Measurements from ENCODE around the gene SPNS2.

DNA sequence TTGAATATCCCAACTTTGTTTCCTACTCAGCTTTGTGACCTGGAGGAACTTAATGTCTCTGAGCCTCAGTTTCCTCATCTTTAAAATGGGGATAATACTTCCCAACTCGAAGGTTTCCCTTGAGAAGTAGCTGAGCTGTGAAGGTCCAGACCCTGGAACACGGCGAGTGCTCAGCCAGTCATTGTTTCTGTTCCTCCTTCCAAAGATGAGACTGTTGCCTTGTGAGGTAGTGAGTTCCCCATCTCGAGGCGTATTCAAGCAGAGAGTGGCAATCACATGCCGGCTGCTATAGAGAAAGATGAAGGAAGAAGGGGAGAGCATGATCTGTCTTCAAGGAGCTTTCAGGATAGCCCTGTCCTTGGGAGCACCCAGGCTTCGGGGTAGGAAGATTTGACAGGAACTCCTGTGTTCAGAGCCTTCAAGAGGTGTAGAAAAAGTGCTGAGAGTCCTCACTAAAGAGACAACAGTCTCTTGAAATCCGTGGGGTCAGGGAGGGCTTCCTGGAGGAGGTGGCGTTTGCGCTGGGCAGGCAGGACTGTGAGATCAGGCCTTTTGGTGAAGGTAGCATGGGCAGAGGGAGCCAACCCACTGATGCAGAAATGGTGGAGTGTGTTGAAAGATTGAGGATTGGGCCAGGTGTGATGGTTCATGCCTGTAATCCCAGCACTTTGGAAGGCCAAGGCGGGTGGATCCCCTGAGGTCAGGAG, 27.2 kb downstream of the SPNS2 start:
- TF ChIP-seq EZH2phosphoT487 (IDR thresholded peaks at IDR 0.05; ENCODE audit: insufficient read depth, low read depth) (no peak), EZH2 (IDR thresholded peaks at IDR 0.05; ENCODE audit: insufficient read depth, poor library complexity, severe bottlenecking) (no peak)

All from GM23248 (cell line).